ENCODE data around the gene ZNF446.
"Not testable (repeated sequence)": the region's sequence is repeated elsewhere in the genome, so short reads cannot be mapped to it uniquely, and the experiment has no call there.

Gene ZNF446

GRCh38 chr19:58470837-58471543 lies 5.2 kb upstream of the ZNF446 start:
- not testable (repeated sequence) for DNase-seq

- DNase-seq: no peak
Measured at GRCh38 chr19:58471736-58472135, 4.4 kb upstream of the ZNF446 start.

GRCh38 chr19:58473775-58474174 lies 2.4 kb upstream of the ZNF446 start:
- no peak for DNase-seq

- DNase-seq: no peak
Measured at GRCh38 chr19:58474291-58474996, 1.7 kb upstream of the ZNF446 start.

- DNase-seq: no peak
Measured at GRCh38 chr19:58474997-58475713, 997 bp upstream of the ZNF446 start.

- no peak for DNase-seq
Measured at GRCh38 chr19:58476498-58477015, 405 bp downstream of the ZNF446 start.

GRCh38 chr19:58477130-58477529 lies 978 bp downstream of the ZNF446 start:
- DNase-seq: no peak

GRCh38 chr19:58477871-58478270 lies 1.7 kb downstream of the ZNF446 start:
- no peak for DNase-seq

- no peak for DNase-seq
Measured at GRCh38 chr19:58479303-58479702, 3.2 kb downstream of the ZNF446 start.

- DNase-seq: no peak
Measured at GRCh38 chr19:58479736-58480480, 3.8 kb downstream of the ZNF446 start.

- no peak for DNase-seq
Measured at GRCh38 chr19:58480481-58480830, 4.3 kb downstream of the ZNF446 start.

GRCh38 chr19:58480831-58481230 lies 4.7 kb downstream of the ZNF446 start:
- no peak for DNase-seq

GRCh38 chr19:58482372-58482771 lies 6.2 kb downstream of the ZNF446 start:
- no peak for DNase-seq

- no peak for DNase-seq
Measured at GRCh38 chr19:58483776-58484175, 7.6 kb downstream of the ZNF446 start.

GRCh38 chr19:58484349-58484748 lies 8.2 kb downstream of the ZNF446 start:
- not testable (repeated sequence) for DNase-seq

- DNase-seq: no peak
Measured at GRCh38 chr19:58491393-58491792, 15.2 kb downstream of the ZNF446 start.

- no peak for DNase-seq
Measured at GRCh38 chr19:58492265-58492664, 16.1 kb downstream of the ZNF446 start.

- no peak for DNase-seq
Measured at GRCh38 chr19:58497634-58498170, 21.6 kb downstream of the ZNF446 start.

GRCh38 chr19:58498316-58499020 lies 22.3 kb downstream of the ZNF446 start:
- no peak for DNase-seq

- peak; percentile 98 for DNase-seq
Measured at GRCh38 chr19:58499021-58499927, 23.1 kb downstream of the ZNF446 start.

- no peak for DNase-seq
Measured at GRCh38 chr19:58500242-58500641, 24.1 kb downstream of the ZNF446 start.

All from NCI-H446 treated with DMSO at 0.1 percent for 48 hours (cell line).